Stimulated activated naive CD8-positive, alpha-beta T cell treated with anti-CD3 and anti-CD28 coated beads, Interleukin-15, Interleukin-2, amounts not matched to agents 100 ng/mL and 50 ng/mL, for 24 hours (primary cell): ENCODE measurements around the gene IFITM10.

Experiments used
- H3K27ac Mint-ChIP-seq: one replicate; pipeline ENCODE4 v1.8.0; 2021; ENCODE audit warnings: mild to moderate bottlenecking, mixed read lengths
- H3K27me3 Mint-ChIP-seq: one replicate; pipeline ENCODE4 v1.8.0; 2021; ENCODE audit warnings: mixed read lengths
- H3K36me3 Mint-ChIP-seq: one replicate; pipeline ENCODE4 v1.8.0; 2021; ENCODE audit warnings: low read depth, mixed read lengths
- H3K4me1 Mint-ChIP-seq: one replicate; pipeline ENCODE4 v1.8.0; 2021; ENCODE audit warnings: low read depth, mixed read lengths
- H3K4me3 Mint-ChIP-seq: one replicate; pipeline ENCODE4 v1.8.0; 2021; ENCODE audit warnings: mild to moderate bottlenecking, mixed read lengths
- H3K9me3 Mint-ChIP-seq: one replicate; pipeline ENCODE4 v1.8.0; 2021; ENCODE audit warnings: mixed read lengths

Gene IFITM10

DNA sequence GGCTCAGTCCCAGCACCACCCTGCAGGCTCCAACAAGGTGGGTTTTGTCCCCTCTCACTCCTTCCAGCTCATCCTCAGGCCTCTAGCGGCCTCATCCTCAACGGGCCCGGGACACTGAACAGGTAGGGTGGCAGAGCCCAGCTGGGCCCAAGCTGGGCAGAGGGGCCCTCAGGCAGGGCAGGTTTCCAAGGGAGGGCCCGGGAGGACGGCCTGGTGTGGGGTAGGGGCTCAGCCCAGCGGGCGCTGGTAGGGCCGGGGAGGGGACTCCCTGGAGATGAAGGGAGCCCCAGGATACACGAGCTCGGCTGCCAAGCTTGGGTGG lies 2.5 kb upstream of the IFITM10 start:
- peaks cover 14% of the 10 kb centered on the region for H3K27me3 Mint-ChIP-seq
- peaks cover 60% of the 10 kb centered on the region for H3K4me1 Mint-ChIP-seq
- H3K9me3 Mint-ChIP-seq: no peaks in the 10 kb centered on the region
- H3K36me3 Mint-ChIP-seq: peaks cover 9% of the 10 kb centered on the region
- no peak overlapping the region for H3K27ac Mint-ChIP-seq
- no peak overlapping the region for H3K4me3 Mint-ChIP-seq

DNA sequence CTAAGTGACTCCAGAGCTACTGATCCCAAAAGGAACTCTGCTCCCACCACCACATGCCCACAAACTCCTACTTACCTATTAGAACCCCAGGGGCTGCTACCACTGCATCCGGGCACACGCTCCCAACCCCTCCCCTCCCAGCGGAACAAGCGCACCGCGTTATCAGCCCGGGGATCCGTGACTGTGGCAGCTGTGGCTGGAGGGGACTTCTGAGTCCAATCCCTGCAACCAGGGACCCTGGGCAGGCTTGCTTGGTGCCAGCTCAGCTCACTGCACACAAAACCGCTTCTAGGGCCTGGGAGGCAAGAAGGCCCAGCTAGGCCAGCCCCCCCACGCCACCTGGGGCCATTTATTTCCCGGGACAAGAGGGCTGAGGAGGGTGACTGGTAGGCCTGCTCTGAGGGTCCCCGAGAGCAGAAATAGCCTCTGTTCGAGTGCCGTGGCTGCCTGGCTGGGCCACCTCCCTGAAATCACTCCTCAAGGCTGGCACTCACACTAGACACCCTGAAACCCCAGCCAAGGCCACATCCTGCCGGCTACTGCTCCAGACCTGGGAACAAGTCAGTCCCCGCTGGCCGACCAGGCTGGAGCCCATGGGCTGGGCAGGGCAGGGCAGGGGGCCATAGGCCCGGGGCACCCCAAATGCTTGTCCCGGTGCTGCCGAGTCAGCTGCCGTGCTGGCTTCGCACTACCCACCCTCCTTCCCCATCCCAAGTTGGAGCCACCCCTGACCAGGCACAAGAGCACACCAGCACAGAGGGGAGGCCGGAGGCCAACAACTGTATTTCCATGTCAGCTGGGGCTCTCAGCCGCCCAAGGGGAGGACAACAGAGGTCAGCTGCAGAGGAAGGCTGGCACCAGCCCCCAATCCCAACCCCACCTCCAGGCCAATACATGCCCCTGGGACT lies 1.9 kb upstream of the IFITM10 start:
- Mint-ChIP-seq H3K27ac (no peak overlapping the region), H3K4me3 (no peak overlapping the region), H3K36me3 (peaks cover 9% of the 10 kb centered on the region), H3K4me1 (peaks cover 54% of the 10 kb centered on the region), H3K9me3 (no peaks in the 10 kb centered on the region), H3K27me3 (peaks cover 14% of the 10 kb centered on the region)

DNA sequence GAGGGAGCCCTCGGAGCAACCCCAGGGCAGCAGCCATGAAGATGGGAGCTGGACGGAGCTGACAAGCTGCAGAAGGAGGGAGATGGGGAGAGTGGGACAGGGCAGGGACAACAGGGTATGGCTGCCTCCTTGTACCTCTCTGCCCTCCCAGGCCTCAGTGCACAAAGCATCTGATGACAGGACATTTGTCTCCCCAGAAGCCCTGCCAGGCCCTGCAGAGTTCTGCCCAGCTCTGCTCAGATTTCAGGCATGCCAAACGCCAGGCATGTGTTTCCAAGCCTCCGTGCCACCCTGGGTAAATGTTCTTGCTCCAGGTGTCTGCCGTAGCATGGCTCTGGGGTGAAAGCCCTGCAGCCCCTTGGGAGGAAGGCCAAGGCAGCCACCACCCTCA lies 1.1 kb upstream of the IFITM10 start:
- Mint-ChIP-seq H3K27ac (no peak overlapping the region), H3K9me3 (no peaks in the 10 kb centered on the region), H3K4me1 (peaks cover 47% of the 10 kb centered on the region), H3K36me3 (peaks cover 9% of the 10 kb centered on the region), H3K4me3 (no peak overlapping the region), H3K27me3 (peaks cover 14% of the 10 kb centered on the region)

DNA sequence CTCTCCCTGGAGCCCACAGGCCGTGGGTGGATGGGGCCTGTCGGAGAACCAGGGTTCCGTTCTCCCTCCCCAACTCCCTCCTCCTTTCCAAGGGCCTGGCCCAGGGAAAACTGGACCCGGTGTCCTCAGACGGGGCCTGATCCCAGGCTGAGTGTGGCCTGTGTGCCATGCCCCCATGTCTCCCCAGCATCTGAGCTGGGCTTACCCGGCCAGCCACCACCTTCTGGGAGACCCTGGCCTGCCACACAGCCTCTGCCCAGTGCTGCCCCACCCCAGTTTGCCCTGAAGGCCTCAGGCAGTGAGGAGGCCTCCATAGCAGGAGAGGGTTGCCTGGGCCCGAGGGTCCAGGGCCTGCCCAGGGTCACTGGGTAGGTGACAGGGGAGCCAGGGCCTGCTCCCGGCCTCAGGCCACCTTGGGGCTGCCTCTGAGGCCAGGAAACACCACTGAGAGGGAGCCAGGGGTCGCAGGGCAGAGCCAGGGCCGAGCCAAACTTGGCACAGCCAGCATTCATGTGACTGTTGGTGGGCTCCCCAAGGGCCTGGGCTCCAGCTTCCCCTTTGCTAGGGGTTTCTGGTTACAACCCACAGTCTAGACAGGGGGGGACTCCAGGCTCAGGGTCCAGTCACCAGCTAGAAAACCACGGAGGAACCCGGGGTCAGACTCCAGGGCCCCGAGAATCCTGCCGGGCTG lies 590 bp upstream of the IFITM10 start:
- Mint-ChIP-seq H3K4me1 (peaks cover 41% of the 10 kb centered on the region), H3K36me3 (peaks cover 9% of the 10 kb centered on the region), H3K27me3 (peaks cover 14% of the 10 kb centered on the region), H3K9me3 (peaks cover 3% of the 10 kb centered on the region), H3K27ac (no peak overlapping the region), H3K4me3 (no peak overlapping the region)

DNA sequence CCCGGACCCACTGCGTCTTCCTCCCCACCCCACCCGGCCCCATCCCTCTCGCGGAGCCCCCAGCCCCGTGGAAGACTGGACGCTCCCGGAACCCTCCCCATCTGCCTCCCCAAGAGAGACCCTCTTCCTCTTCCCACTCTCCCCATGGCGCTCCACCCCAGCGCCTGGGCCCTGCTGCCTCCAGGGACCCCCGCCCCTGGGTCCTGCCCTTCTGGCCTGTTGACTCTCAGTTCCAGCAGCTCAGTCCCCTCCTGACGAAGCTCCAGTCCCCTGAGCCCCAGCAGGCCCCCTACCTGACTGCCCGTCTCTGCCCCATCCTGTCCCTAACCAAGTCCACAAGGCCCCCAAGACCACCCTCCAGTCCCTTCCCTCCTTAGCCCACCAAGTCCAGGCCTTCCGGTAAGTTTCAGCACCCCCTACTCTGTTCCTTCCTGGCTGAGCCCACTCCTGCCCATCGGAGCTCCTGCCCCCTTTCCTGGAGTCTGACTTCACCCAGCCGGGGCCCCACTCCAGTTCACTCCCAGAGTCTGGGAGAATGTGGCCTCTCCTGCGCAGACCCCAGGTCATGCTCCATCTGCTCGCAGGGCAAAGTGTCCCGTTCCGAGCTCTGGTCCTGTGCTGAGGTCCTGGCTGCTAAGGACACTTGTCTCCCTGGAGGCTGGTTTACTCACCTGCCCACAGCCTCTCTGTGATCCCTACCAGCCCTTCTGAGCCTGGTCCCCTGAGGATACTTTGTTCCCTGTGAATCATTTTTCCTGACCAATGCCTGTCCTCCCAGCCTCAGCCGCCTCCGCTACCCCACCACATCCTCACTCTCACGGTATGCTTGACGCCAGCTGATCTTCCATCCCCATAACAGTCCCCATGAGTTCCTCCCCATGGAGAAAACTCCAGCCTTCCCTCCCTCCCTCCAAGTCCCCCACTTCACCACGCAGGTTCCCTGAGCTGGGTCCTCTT lies 722 bp downstream of the IFITM10 start:
- peaks cover 4% of the 10 kb centered on the region for H3K36me3 Mint-ChIP-seq
- no peak overlapping the region for H3K27ac Mint-ChIP-seq
- H3K9me3 Mint-ChIP-seq: peaks cover 8% of the 10 kb centered on the region
- H3K27me3 Mint-ChIP-seq: peaks cover 14% of the 10 kb centered on the region
- H3K4me3 Mint-ChIP-seq: peak overlapping the region; percentile 48
- H3K4me1 Mint-ChIP-seq: peaks cover 28% of the 10 kb centered on the region

DNA sequence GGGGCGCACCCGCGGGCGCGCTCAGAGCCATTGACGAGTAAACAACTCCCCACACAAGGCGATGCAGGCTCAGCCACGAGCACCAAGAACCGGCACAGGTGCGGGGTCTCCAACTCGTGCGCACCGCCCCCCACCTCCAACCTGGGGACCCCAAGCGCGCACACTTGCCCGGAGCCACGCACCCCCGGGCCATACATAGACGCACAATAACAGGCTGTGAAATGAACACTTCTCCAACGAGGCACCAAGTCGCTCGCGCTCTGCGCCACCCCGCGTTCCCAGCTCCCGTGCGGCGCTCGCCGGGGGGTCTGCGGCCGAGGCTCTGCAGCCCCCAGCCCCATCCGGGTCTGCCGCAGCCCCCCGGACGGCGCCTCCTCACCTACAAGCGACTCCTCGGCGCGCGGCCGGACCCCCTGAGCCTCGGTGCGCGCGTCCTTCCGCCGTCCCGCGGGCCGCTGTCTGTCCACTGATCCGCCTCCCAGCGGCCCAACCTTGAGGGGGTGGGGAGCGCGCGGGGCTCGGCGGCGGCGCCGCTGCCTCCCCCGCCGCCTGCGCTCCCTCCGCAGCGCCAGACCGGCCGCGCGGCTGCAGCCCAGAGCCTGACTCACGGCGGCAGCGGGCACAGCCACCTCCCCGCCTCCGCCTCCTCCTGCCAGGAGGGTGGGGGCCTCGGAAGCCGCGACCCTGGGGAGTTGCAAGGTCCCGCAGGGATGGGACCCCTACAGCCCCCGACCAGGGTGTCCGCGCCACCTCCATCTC lies 1.6 kb downstream of the IFITM10 start:
- Mint-ChIP-seq H3K4me1 (peaks cover 28% of the 10 kb centered on the region), H3K27me3 (peaks cover 14% of the 10 kb centered on the region), H3K9me3 (peaks cover 8% of the 10 kb centered on the region), H3K27ac (no peak overlapping the region), H3K4me3 (peak overlapping the region; percentile 37), H3K36me3 (peaks cover 4% of the 10 kb centered on the region)

DNA sequence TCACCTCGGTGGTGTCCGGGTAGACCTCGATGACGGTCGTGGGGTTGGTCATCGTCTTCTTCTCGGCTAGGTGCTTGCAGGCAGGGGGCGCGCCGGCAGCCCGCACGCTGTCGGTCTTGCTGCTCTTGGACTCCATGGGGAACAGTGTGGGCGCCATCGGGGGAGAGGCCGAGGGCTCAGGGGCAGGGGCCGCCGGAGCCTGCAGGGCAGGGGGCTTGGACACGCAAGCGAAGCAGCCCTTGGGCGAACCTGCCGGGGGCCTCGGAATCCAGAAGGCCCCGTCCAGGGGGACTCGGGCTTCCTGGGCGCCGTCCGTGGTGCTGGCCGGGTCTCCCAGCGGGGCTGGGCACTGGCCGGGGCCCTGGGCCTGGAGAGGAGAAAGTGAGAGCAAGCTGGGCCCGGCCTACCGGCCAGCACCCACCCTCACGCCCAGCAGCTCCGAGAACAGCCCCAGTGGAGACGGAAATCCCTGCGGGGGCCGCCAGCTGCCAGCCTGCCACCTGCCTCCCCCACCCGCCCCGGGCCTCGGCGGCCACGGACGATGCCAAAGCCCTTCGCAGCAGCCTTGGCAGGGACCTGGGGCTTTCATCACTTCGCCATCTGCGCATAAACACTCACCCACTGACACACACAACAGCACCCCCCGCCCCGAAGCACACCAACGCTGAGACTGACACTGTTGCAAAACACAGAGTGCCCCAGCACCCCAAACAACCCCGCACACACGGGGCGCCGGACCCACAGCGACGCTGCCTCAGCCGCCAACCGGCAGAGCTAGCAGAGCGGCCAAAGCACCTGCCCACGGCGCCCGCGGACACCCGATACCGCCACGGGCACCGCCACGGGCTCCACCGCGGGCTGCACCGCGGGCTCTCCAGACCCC lies 2.4 kb downstream of the IFITM10 start:
- Mint-ChIP-seq H3K4me3 (peak overlapping the region; percentile 53), H3K4me1 (peaks cover 24% of the 10 kb centered on the region), H3K27me3 (peaks cover 14% of the 10 kb centered on the region), H3K27ac (no peak overlapping the region), H3K36me3 (peaks cover 1% of the 10 kb centered on the region), H3K9me3 (peaks cover 8% of the 10 kb centered on the region)

DNA sequence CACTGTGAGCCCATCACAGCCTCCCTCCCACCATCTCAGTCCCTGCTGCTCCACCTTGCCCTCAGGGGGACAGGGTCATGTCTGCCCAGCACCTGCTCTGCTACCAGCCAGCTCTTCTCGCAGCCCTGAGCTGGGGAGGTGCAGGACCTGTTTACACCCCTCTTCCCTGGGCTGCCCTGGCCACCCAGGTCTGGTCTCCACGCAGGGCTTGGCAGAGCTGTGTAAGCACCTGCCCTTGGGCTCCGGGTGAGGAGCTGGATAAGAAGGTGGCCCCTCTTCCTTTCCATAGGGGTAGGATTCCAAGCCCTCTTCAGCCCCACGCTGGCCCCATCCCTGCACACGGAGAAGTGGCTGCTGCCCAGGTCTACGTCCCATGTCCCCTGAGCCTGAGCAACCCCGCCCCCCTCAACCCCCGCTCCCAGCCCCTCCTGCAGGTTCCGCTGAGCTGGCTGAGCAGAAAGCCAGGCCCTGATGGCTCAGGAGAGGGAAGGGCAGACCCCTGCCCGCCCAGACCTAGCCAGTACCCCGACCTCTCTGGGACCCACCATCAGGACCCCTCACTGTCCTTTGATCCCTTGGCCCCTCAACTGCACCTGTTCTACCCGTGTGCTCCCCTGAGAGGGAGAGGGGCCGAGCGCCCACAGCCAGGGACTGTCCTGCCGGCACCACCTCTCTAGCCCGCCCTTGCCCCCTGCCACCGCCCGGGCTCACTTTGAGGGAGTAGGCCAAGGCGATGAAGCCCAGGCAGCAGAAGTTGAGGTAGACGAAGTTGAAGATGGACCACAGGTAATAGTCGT lies 3.2 kb downstream of the IFITM10 start:
- Mint-ChIP-seq H3K27ac (no peak overlapping the region), H3K9me3 (peaks cover 8% of the 10 kb centered on the region), H3K36me3 (no peaks in the 10 kb centered on the region), H3K4me1 (peaks cover 17% of the 10 kb centered on the region), H3K27me3 (peaks cover 14% of the 10 kb centered on the region), H3K4me3 (no peak overlapping the region)

DNA sequence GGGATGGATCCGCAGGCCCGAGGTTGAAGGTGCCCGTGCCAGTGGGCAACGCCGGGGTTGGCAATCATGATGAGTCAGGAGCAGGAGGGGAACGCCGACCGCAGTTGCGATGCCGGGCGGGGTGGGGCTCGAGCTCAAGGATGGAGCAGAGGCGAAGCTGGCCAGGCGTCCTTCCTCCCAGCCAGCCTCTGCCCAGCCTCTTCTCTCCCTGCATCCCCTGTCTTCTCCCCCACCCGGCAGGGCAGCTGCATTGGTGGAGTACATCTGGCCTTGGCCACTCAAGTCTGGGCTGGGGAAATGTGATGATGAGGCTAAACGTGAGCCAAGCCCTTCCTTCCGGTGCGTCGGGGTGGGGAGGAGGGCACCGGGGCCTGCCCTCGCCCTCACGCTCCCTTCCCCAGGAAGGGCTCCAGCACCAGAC lies 3.9 kb downstream of the IFITM10 start:
- Mint-ChIP-seq H3K36me3 (no peaks in the 10 kb centered on the region), H3K4me3 (no peak overlapping the region)

DNA sequence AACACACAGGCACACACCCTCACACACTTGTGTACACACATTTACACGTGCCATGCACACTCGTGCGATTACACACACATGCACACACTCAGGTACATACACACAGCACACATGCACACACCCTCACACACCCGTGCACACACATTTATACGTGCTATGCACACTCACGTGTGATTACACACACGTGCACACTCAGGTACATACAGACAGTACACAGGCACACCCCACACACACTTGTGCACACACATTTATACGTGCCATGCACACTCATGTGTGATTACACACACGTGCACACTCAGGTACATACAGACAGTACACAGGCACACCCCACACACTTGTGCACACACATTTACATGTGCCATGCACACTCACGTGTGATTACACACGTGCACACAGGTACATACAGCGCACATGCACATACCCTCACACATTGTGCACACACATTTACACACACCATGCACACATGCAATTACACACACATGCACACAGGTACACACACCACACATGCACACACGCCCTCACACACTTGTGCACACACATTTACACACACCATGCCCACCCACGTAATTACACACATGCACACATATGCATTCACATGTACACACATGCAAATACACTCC lies 4.6 kb downstream of the IFITM10 start:
- Mint-ChIP-seq H3K4me1 (peaks cover 16% of the 10 kb centered on the region), H3K27me3 (peaks cover 14% of the 10 kb centered on the region), H3K27ac (no peak overlapping the region), H3K9me3 (peaks cover 8% of the 10 kb centered on the region), H3K36me3 (no peaks in the 10 kb centered on the region), H3K4me3 (no peak overlapping the region)

More for the DNA sequence above, 3.9 kb downstream of the IFITM10 start:
- H3K27me3 Mint-ChIP-seq: peaks cover 14% of the 10 kb centered on the region
- peaks cover 16% of the 10 kb centered on the region for H3K4me1 Mint-ChIP-seq
- H3K9me3 Mint-ChIP-seq: peaks cover 8% of the 10 kb centered on the region
- H3K27ac Mint-ChIP-seq: no peak overlapping the region

DNA sequence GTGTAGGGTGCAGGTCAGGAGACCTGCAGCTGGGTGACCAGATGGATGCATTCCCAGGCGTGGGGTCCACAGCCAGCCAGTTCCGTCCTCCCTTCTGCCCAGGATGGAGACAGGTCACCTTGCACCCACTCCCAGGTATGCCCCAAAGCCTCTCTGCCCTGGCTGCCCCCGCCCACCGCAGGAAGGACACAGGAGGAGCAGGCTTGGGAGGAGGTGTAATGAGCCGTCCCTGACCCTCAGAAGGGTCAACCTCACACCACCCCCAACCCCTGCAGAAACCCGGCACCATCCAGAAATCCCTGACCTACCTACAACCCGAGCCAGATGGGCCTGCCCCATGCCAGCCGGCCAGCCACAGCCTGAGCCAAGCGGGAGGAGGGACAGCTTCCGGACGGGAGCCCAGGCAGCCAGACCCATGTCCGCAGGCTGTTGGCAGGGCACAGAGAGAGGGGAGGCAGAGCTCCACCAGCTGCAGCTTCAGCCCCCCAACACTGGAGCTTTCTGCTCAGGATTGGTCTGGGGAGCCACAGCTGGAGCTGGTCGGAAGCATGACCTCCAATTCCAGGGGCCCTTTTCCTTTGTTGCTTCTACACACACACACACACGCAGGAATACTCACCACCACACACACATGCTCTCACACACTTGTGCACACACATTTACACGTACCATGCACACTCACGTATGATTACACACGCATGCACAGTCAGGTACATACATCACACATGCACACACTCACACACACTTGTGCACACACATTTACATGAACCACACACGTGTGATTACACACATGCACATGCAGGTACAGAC lies 5.3 kb downstream of the IFITM10 start:
- H3K9me3 Mint-ChIP-seq: peaks cover 8% of the 10 kb centered on the region
- no peak overlapping the region for H3K4me3 Mint-ChIP-seq
- peaks cover 10% of the 10 kb centered on the region for H3K4me1 Mint-ChIP-seq
- H3K27me3 Mint-ChIP-seq: peaks cover 8% of the 10 kb centered on the region
- H3K36me3 Mint-ChIP-seq: no peaks in the 10 kb centered on the region
- no peak overlapping the region for H3K27ac Mint-ChIP-seq
